T-cell (primary cell): Measurements from ENCODE around the gene TMEM248. TPM values are rescaled to one million over a fixed set of nuclear protein-coding genes. Genes with fewer than 3 reads are reported as not detected.
"Not testable (repeated sequence)": the region's sequence is repeated elsewhere in the genome, so short reads cannot be mapped to it uniquely, and the experiment has no call there.

ENCODE experiments used
- ATAC-seq, 4 experiments: fragments of 200-7000 bp in 3 of 4; fragments of 150-1000 bp in 1 of 4; cut with Tn5 transposase; replicated peaks in 1 of 4; 1 replicate in 3 of 4; 2 replicates in 1 of 4; pipeline ENCODE4 v1.10.0; 2021; ENCODE audit warnings: moderate library complexity in 3 of 4, mild to moderate bottlenecking in 2 of 4, moderate number of reproducible peaks in 1 of 4
- CTCF ChIA-PET, 2 donors: fragments of 300-600 bp; sonication (Branson Sonifier 250); formaldehyde crosslinking; loops; one replicate each; lab custom pipeline; 2022; ENCODE audit warnings: antibody characterized with exemption in 2 of 2; lab: Charles Lee
- POLR2A ChIA-PET, 2 donors: fragments of 300-600 bp; sonication (Branson Sonifier 250); formaldehyde crosslinking; loops; one replicate each; lab custom pipeline; 2022; ENCODE audit warnings: antibody characterized with exemption in 2 of 2; lab: Charles Lee
- DNase-seq, 35 experiments: peaks; one replicate each; pipeline versions ENCODE4 v3.0.0 to v3.0.0-alpha.2; 2013 to 2023
- H3K27ac ChIP-seq: one replicate; pipeline ENCODE4 v1.5.1; 2013; ENCODE audit warnings: low read length
- H3K27me3 ChIP-seq, 2 experiments: replicated peaks in 1 of 2; 1 replicate in 1 of 2; 2 replicates in 1 of 2; pipeline versions ENCODE4 v1.6.1 to v1.7.0; 2013; ENCODE audit warnings: low read length in 1 of 2, mixed read lengths in 1 of 2; ENCODE audit not compliant: control insufficient read depth in 2 of 2, insufficient read depth in 2 of 2; ENCODE audit errors: extremely low read depth in 1 of 2
- H3K36me3 ChIP-seq, 2 donors: 1 replicate in 1 of 2; 2 replicates in 1 of 2; pipeline versions ENCODE4 v1.6.1 to v1.7.0; 2013; ENCODE audit warnings: low read length in 1 of 2; ENCODE audit not compliant: control insufficient read depth in 2 of 2, insufficient read depth in 1 of 2; ENCODE audit errors: extremely low read depth in 1 of 2
- H3K4me1 ChIP-seq, 2 experiments: 1 replicate in 1 of 2; 2 replicates in 1 of 2; pipeline versions ENCODE4 v1.6.1 to v1.7.0; 2013; ENCODE audit warnings: low read length in 2 of 2, mixed read lengths in 1 of 2; ENCODE audit not compliant: insufficient read depth in 2 of 2, control insufficient read depth in 1 of 2; ENCODE audit errors: extremely low read depth in 1 of 2
- H3K4me3 ChIP-seq, 2 donors: 1 replicate in 1 of 2; 2 replicates in 1 of 2; pipeline versions ENCODE4 v1.5.1 to v1.7.0; 2013; ENCODE audit warnings: mild to moderate bottlenecking in 2 of 2, low read length in 1 of 2, moderate library complexity in 1 of 2; ENCODE audit not compliant: control insufficient read depth in 1 of 2; ENCODE audit errors: extremely low read depth in 1 of 2
- H3K9me3 ChIP-seq: 2 replicates; pipeline ENCODE4 v1.7.0; 2013
- H3K27ac Mint-ChIP-seq, 2 donors: one replicate each; pipeline ENCODE4 v1.8.0; 2020 to 2021; ENCODE audit warnings: mild to moderate bottlenecking in 2 of 2, mixed read lengths in 2 of 2
- H3K27me3 Mint-ChIP-seq, 2 donors: one replicate each; pipeline ENCODE4 v1.8.0; 2021 to 2022; ENCODE audit warnings: mixed read lengths in 2 of 2
- H3K36me3 Mint-ChIP-seq: one replicate; pipeline ENCODE4 v1.8.0; 2021; ENCODE audit warnings: mixed read lengths
- H3K4me1 Mint-ChIP-seq, 3 donors: one replicate each; pipeline ENCODE4 v1.8.0; 2020 to 2022; ENCODE audit warnings: mixed read lengths in 3 of 3, mild to moderate bottlenecking in 1 of 3
- H3K4me3 Mint-ChIP-seq, 3 donors: one replicate each; pipeline ENCODE4 v1.8.0; 2020 to 2022; ENCODE audit warnings: mild to moderate bottlenecking in 3 of 3, mixed read lengths in 3 of 3, moderate library complexity in 3 of 3
- H3K9me3 Mint-ChIP-seq, 3 donors: one replicate each; pipeline ENCODE4 v1.8.0; 2020 to 2022; ENCODE audit warnings: mixed read lengths in 3 of 3
- WGBS: methylation state at CpG from one replicate; pipeline ENCODE4 v1.1.5; 2013; ENCODE audit warnings: missing lambda C conversion rate; ENCODE audit not compliant: insufficient coverage; 5-methylcytosine and 5-hydroxymethylcytosine counted together
- total RNA-seq, 35 experiments: library from RNA in 6 of 35; stranded (reverse) in 6 of 35; fragments of 120-200 nt in 1 of 35; gene quantifications; one replicate each; pipeline versions ENCODE4 v1.2.1 to v1.2.4 and lab custom pipeline; 2013 to 2026

The TMEM248 gene
- total RNA-seq, 5 donors from 2014 or later (not counting 1 experiment from before 2014, with no cell fraction given) = 79.0 to 97.6 (median 91.9) TPM

GRCh38 chr7:66960192-66960591, 39.2 kb downstream of the TMEM248 start:
- POLR2A ChIA-PET = no interaction called here
- Histone ChIP-seq H3K4me1 (no peaks in the 10 kb centered on the region), H3K27ac (no peak overlapping the region), H3K9me3 (no peaks in the 10 kb centered on the region), H3K4me3 (no peak overlapping the region), H3K27me3 (no peaks in the 10 kb centered on the region), H3K36me3 (peaks cover 0 to 41% of the 10 kb centered on the region in 2 donors)
- Mint-ChIP-seq H3K27ac (no peak overlapping the region), H3K27me3 (no peaks in the 10 kb centered on the region), H3K9me3 (no peaks in the 10 kb centered on the region), H3K4me3 (no peak overlapping the region), H3K36me3 (peaks cover 36% of the 10 kb centered on the region), H3K4me1 (no peaks in the 10 kb centered on the region)
- no peak for ATAC-seq
- CTCF ChIA-PET = no interaction called here
- DNase-seq = no peak
- 100% methylated on average over 3 of the region's 4 CpGs for WGBS

- Histone ChIP-seq H3K36me3 (peaks cover 0 to 33% of the 10 kb centered on the region in 2 donors), H3K9me3 (no peaks in the 10 kb centered on the region), H3K27ac (no peak overlapping the region), H3K27me3 (no peaks in the 10 kb centered on the region), H3K4me1 (no peaks in the 10 kb centered on the region), H3K4me3 (no peak overlapping the region)
- Mint-ChIP-seq H3K36me3 (peaks cover 27% of the 10 kb centered on the region), H3K27me3 (no peaks in the 10 kb centered on the region), H3K4me3 (no peak overlapping the region), H3K9me3 (no peaks in the 10 kb centered on the region), H3K4me1 (no peaks in the 10 kb centered on the region), H3K27ac (no peak overlapping the region)
- ChIA-PET POLR2A (no interaction called here), CTCF (no interaction called here)
- WGBS = 92% methylated on average over 4 of the region's 5 CpGs
- no peak for DNase-seq
- ATAC-seq = no peak
These were observed 40.1 kb downstream of the TMEM248 start for GRCh38 chr7:66961096-66961495.

DNA sequence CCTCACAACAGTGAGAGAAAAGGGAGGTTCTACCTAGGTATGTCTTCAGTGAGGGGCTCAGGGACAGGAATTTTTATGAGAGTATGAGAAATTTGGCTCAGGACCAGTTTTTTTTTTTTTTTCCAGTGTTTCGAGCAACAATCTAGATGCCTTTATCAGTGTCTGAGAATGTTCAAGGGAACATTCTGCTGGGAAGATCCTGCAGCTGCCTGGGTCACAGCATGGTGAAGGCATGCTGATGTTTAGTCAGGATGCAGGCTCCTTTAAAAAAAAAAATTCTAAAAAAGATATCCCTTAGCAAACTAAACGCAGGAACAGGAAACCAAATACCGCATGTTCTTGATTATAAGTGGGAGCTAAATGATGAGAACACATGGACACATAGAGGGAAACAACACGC, 43.4 kb downstream of the TMEM248 start:
- H3K4me1 Mint-ChIP-seq = no peaks in the 10 kb centered on the region
- H3K9me3 ChIP-seq = no peaks in the 10 kb centered on the region
- peaks cover 0 to 3% of the 10 kb centered on the region in 2 experiments for H3K27me3 ChIP-seq
- CTCF ChIA-PET = no interaction called here
- no peak for ATAC-seq
- no peak overlapping the region for H3K27ac ChIP-seq
- H3K4me3 Mint-ChIP-seq = no peak overlapping the region
- H3K4me3 ChIP-seq = no peak overlapping the region
- WGBS = no CpG with 5 or more reads among the region's 4 CpGs
- H3K27ac Mint-ChIP-seq = no peak overlapping the region
- POLR2A ChIA-PET = no interaction called here
- no peak for DNase-seq
- H3K27me3 Mint-ChIP-seq = no peaks in the 10 kb centered on the region
- H3K36me3 ChIP-seq = peaks cover 0 to under 1% of the 10 kb centered on the region in 2 donors
- no peaks in the 10 kb centered on the region for H3K9me3 Mint-ChIP-seq
- peaks cover 4% of the 10 kb centered on the region for H3K36me3 Mint-ChIP-seq
- H3K4me1 ChIP-seq = no peaks in the 10 kb centered on the region

GRCh38 chr7:66967029-66967428, 46.0 kb downstream of the TMEM248 start:
- peaks cover 0 to 3% of the 10 kb centered on the region in 2 experiments for H3K27me3 ChIP-seq
- H3K27ac Mint-ChIP-seq = no peak overlapping the region
- no peaks in the 10 kb centered on the region for H3K4me1 ChIP-seq
- POLR2A ChIA-PET = no interaction called here
- no peaks in the 10 kb centered on the region for H3K4me1 Mint-ChIP-seq
- no peaks in the 10 kb centered on the region for H3K27me3 Mint-ChIP-seq
- peak in 1 of 4 experiments; percentile 19 for ATAC-seq
- no peaks in the 10 kb centered on the region for H3K36me3 ChIP-seq
- H3K4me3 Mint-ChIP-seq = no peak overlapping the region
- H3K4me3 ChIP-seq = no peak overlapping the region
- 73% methylated on average over 5 of the region's 6 CpGs for WGBS
- CTCF ChIA-PET = no interaction called here
- no peaks in the 10 kb centered on the region for H3K36me3 Mint-ChIP-seq
- DNase-seq = no peak
- H3K27ac ChIP-seq = no peak overlapping the region
- no peaks in the 10 kb centered on the region for H3K9me3 Mint-ChIP-seq
- H3K9me3 ChIP-seq = no peaks in the 10 kb centered on the region

DNA sequence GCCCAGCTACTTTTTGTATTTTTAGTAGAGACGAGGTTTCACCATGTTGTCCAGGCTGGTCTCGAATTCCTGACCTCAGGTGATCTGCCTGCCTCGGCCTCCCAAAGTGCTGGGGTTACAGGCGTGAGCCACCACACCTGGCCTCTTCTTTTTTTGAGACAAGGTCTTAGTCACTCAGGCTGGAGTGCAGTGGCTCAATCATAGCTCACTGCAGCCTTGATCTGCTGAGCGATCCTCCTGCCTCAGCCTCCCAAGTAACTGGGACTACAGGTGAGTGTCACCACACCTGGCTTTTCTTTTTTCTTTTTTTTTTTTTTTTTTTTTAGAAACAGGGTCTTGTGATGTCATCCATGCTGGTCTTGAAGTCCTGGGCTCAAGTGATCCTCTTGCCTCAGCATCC, 48.0 kb downstream of the TMEM248 start:
- H3K36me3 Mint-ChIP-seq, H3K27ac ChIP-seq, CTCF ChIA-PET, H3K4me3 Mint-ChIP-seq, H3K9me3 Mint-ChIP-seq, H3K4me1 Mint-ChIP-seq, H3K27me3 ChIP-seq, H3K36me3 ChIP-seq, H3K4me1 ChIP-seq, H3K9me3 ChIP-seq, DNase-seq, H3K4me3 ChIP-seq, ATAC-seq, H3K27me3 Mint-ChIP-seq, H3K27ac Mint-ChIP-seq: not testable (repeated sequence)
- POLR2A ChIA-PET = interaction anchor here in 1 of 2 donors (0.7 kb wide), 1 partner anchor 18 kb away, joined by 3 read pairs; no protein-coding TSS in a partner anchor
- WGBS = 86% methylated on average over 4 of the region's 5 CpGs

DNA sequence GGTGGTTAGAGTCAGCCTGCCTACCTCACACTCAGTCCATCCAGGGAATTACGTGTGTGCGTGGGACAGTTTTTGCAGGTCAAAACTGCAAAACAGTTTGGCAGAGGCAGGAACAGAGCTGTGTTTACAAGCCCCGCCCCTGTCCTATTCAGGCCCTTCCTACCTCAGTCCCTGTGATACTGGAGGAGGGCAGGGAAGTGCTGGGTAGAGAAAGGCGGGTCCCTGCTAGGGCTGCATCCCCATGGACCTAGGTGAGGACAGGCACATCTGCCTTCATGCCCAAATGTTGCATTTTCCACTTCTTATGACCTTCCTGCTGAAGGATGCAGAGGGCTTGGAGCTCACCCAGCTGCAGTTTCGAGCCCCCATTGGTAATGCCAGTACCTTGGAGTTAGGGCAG, 49.3 kb downstream of the TMEM248 start:
- Mint-ChIP-seq H3K36me3 (no peaks in the 10 kb centered on the region), H3K9me3 (no peaks in the 10 kb centered on the region)
- WGBS = no CpG with 5 or more reads among the region's 5 CpGs

More for the DNA sequence above, 49.3 kb downstream of the TMEM248 start:
- no peaks in the 10 kb centered on the region for H3K4me1 ChIP-seq
- no peak overlapping the region for H3K4me3 Mint-ChIP-seq
- DNase-seq (no peak), ATAC-seq (no peak)
- peaks cover 0 to 3% of the 10 kb centered on the region in 2 experiments for H3K27me3 ChIP-seq
- no peaks in the 10 kb centered on the region for H3K9me3 ChIP-seq
- no peaks in the 10 kb centered on the region for H3K36me3 ChIP-seq
- no peak overlapping the region for H3K27ac ChIP-seq
- no peaks in the 10 kb centered on the region for H3K27me3 Mint-ChIP-seq
- no peaks in the 10 kb centered on the region for H3K4me1 Mint-ChIP-seq
- H3K27ac Mint-ChIP-seq = no peak overlapping the region
- H3K4me3 ChIP-seq = no peak overlapping the region
- POLR2A ChIA-PET = no interaction called here
- CTCF ChIA-PET = no interaction called here
